Stromal cell of bone marrow (primary cell): ENCODE data around the gene TMEM91.
"Not testable (repeated sequence)": the region's sequence is repeated elsewhere in the genome, so short reads cannot be mapped to it uniquely, and the experiment has no call there.

ENCODE experiments used
- DNase-seq: peaks from one replicate; pipeline ENCODE4 v3.0.0-alpha.2; 2012; ENCODE audit warnings: low read depth

The TMEM91 gene

DNA sequence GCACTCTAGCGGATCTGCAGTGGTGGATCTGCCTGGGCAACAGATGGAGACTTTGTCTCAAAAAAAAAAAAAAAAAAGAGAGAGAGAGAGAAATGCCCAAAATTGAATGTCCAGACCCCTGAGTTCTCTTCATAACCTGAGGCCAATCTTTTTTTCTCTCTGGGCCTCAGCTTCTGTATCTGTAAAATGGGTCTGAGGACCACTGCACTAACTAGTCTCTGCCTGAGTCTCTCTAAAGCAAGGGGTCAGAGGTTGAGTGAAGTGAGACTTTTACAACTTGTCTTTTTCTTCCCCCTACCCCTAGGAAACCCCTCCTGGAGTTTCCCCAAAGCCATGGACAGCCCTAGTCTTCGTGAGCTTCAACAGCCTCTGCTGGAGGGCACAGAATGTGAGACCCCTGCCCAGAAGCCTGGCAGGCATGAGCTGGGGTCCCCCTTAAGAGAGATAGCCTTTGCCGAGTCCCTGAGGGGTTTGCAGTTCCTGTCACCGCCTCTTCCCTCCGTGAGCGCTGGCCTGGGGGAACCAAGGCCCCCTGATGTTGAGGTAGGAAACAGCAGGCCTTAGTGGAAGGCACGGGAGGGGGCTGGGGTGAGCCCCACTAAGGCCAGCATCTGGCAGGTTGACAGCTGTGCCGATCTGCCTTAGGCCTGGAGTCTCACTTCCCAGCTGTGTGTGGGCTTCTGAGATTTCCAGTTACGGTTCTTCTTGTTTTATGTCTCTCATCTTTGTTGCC lies 1.8 kb downstream of the TMEM91 start:
- DNase-seq = no peak

- DNase-seq = not testable (repeated sequence)
Observed at GRCh38 chr19:41381536-41381935, 5.2 kb downstream of the TMEM91 start.

- no peak for DNase-seq
Observed at GRCh38 chr19:41384351-41384750, 8.0 kb downstream of the TMEM91 start.

- DNase-seq = no peak
Observed at GRCh38 chr19:41386442-41386841, 10.1 kb downstream of the TMEM91 start.

GRCh38 chr19:41391618-41392017 lies 15.3 kb downstream of the TMEM91 start:
- no peak for DNase-seq

DNA sequence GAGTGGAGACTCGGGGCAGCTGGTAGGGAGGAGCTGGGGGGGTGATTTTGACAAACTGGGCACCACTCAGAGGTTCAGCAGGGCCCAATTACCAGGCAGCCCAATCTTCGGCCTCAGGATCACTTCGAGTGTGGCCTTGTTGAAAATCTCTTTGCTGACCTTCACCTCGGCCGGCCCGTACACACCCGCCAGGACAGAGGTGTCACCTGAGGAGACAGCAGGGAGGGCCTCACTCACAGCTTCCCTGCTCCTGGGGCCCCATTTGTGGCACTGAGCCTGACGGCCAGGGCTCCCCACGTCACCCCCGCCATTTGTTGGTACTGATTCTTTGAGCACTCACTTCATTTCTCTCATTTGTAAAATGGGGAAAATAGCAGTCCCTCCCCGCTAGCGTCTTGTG lies 16.4 kb downstream of the TMEM91 start:
- no peak for DNase-seq

GRCh38 chr19:41395355-41395754 lies 19.0 kb downstream of the TMEM91 start:
- no peak for DNase-seq

DNA sequence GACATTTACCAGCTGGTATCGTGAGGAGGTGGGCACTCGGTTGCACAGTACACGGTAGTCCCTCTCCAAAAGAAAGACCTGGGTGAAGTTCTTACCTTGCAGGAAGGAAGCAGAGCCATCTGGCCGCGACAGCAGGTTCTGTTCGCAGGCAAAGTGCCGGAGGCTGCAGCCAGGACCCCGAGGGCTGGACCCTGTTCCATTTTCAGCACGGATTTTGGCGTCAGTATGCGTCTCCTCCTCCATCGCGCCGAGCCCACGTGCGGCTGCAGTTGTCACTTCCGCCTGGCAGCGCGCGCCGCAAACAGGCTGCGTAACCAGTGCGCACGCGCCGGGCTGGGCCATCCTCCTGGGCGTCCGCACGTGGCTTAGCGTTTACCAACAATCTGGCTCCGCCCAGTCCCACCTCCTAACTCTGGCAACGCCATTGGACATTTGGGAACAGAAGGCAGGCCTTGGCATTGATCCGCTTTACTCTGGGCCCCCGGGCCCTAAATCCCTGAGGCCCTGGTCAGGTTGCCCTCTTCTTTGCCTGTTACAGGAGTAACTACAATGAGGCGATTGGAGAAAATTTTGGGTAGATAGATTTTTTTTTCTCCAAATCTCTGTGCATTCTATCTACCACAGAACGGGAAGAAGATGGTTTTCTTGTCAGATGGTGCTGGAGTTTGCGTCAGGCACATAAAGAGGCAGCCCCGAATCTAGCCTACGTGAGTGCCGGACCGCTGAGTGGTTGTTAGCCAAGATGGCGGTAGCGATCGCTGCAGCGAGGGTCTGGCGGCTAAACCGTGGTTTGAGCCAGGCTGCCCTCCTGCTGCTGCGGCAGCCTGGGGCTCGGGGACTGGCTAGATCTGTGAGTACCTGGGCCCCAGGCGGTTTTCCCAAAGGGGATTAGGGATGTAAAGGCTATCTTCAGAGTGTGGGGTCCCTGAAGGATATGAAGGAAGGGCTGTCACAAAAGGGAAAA lies 21.0 kb downstream of the TMEM91 start, which contains the start of the genes BCKDHA and EXOSC5:
BCKDHA (plus strand) TSS at position 733 of the 964 bp plus-strand sequence; CDS start at position 743, 10 bp downstream.
EXOSC5 (minus strand) TSS at position 274 of the 964 bp plus-strand sequence; CDS start at position 243, 31 bp downstream.
- peak; percentile 100 for DNase-seq

DNA sequence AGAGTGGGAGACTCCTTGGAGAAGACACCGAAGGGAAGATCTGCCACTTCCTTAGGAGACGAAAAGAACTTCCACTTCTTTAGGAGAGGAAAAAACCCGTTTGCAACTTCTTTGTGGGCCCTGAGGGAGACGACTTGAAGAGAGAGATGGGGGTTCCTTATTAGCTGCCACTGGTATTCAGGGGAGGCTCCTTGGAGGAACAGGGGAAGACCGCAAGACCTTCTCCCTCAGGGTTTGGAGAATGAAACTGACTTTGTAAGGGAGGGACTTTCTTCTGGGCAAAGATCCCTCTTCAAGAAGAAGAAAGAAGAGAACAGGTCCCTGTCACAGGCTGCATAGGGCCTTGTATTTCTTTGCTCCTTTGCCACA lies 21.7 kb downstream of the TMEM91 start:
- no peak for DNase-seq

DNA sequence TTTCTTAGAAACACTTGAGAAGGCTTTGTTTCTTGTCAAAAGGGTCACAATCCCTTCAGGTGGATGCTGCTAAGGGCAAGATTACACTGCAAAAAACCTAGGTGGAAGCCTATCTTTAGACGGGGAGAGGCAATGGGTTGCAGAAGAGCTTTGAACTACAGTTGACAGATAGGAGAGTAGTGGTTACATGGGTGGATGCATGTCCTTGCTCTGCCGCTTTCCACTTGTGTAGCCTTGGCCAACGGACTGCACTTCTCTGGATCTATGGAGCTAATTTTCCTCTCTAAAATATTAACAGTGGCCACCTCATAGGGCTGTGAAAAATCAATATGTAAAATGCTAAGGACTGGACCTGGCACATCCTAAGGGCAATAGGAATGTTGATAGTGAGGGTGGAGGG lies 22.3 kb downstream of the TMEM91 start:
- DNase-seq = no peak

GRCh38 chr19:41399091-41399490 lies 22.8 kb downstream of the TMEM91 start:
- DNase-seq = no peak

GRCh38 chr19:41399525-41399924 lies 23.2 kb downstream of the TMEM91 start:
- DNase-seq = no peak

- DNase-seq = no peak
Observed at GRCh38 chr19:41401483-41401882, 25.1 kb downstream of the TMEM91 start.

DNA sequence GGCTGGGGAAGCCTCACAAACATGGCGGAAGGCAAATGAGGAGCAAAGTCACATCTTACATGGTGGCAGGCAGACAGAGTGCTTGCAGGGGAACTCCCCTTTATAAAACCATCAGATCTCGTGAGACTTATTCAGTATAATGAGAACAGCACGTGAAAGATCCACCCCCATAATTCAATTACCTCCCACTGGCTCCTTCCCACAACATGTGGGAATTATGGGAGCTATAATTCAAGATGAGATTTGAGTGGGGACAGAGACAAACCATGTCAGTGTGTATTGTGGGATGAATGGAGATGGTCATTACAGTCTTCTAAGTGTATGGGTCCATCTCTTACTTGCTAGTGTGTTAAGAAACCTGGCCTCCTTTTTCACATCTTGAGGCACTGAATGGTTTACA lies 25.7 kb downstream of the TMEM91 start:
- no peak for DNase-seq

DNA sequence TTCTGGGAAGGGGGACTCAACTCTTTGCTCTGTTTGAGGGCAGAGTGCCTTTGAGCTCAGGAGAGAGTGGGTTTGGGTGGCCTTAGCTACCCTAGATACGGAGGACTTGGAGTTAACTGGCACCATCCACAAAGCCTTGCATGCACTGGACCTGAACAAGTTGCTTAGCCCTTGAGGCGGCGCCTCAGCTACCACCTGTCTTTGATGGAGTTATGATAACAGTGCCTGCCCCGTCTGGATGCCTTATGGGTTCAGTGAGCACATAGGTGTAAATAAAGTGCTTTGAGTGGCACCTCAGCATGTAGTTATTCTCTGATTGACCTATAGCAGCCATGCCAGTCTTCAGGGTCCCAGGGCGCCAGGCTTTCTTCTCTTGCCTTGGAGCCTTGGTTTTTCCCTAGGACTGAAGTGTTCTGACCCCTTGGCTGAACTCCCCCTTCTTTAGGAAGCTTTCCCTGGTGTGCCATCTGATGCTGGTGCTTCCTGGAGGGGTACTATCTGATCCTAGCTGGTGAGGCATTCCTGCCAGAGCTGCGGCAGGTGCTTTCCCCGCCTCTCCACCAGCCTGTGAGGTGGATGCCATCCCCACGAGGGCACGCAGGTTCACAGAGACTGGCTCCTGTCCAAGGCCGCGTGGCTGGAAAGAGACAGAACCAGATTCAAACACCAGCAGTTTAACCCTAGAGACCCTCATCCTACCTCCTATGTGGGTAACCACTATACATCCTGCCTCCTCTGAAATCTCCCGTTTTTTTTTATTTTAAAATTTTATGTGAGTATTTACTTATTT lies 27.0 kb downstream of the TMEM91 start:
- no peak for DNase-seq

DNA sequence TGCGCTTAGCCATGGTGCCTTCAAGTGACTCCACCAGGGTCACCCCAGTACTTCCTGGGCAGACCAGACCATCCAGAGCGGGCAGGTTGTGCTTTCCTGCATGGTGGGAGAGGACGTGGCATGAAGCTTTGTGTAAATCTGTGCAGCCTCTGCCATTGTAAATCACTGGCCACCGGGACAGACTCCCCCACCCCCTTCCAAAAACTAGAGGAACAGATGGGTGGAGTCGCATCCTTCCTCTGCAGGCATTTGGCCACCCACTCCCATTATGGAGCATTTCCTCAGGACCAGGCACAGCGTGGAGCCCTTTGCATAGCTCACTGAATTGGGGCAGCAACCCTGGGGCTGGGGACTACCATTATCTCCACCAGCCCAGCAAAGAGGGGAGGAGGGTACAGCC lies 29.4 kb downstream of the TMEM91 start:
- no peak for DNase-seq

DNA sequence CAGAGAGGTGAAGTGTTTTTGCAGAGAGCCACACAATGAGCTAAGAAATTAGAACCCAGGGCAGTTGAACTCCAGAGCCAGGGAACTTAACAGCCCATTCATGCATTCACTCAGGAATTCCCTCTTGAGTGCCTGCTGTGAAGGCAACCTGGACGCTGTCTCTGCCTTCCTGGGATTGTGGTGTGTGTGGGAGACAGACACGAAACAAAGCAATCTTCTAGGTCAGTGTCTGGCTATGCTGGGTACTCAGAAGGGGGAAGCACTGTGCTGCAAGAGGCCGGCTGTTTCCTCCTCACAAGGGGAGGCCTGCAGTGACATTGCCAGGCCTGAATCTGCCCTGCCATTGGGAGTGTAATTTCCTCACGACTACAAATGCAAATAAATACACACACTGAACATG lies 30.9 kb downstream of the TMEM91 start:
- DNase-seq = no peak

GRCh38 chr19:41408256-41408655 lies 31.9 kb downstream of the TMEM91 start:
- no peak for DNase-seq

GRCh38 chr19:41408846-41409245 lies 32.5 kb downstream of the TMEM91 start:
- not testable (repeated sequence) for DNase-seq

GRCh38 chr19:41409288-41409687 lies 33.0 kb downstream of the TMEM91 start:
- no peak for DNase-seq

DNA sequence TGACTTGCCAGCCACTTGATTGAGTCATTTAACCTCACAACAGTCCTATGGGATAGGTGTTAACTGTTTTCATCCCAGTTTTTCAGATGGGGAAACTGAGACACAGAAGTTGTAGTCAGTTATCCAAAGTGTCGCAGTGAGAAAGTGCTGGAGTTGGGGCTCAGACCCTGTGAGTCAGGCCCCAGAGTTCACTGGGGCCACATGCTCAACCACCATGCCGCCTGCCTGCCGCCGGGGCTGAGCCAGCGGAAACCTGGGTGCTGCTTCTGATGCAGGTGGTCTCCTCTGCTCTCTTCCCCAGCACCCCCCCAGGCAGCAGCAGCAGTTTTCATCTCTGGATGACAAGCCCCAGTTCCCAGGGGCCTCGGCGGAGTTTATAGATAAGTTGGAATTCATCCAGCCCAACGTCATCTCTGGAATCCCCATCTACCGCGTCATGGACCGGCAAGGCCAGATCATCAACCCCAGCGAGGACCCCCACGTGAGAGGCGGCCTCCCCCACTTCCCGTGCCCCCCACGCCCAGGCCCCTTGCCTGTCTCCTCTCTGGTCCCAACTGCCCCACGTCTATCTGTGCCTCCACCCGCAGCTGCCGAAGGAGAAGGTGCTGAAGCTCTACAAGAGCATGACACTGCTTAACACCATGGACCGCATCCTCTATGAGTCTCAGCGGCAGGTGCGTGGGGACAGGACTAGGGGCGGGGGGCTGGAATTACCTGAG lies 34.2 kb downstream of the TMEM91 start:
- DNase-seq = no peak
